H1 (cell line): ENCODE results near the gene ADCY3. TPM values are rescaled to one million over a fixed set of nuclear protein-coding genes. Genes with fewer than 3 reads are reported as not detected.

ENCODE experiments used
- CTCF ChIA-PET: fragments of 300-600 bp; sonication (Branson Sonifier 250); formaldehyde crosslinking; loops from one replicate; lab custom pipeline; 2021; ENCODE audit not compliant: partially characterized antibody; lab: Charles Lee
- POLR2A ChIA-PET: fragments of 300-600 bp; sonication (Branson Sonifier 250); formaldehyde crosslinking; loops from one replicate; lab custom pipeline; 2021; ENCODE audit warnings: inconsistent platforms; ENCODE audit not compliant: partially characterized antibody; lab: Charles Lee
- DNase-seq, 2 experiments: peaks; one replicate each; pipeline versions ENCODE4 v3.0.0 to v3.0.0-alpha.2; 2010 to 2022; ENCODE audit warnings: low spot score in 2 of 2, low read depth in 1 of 2, mixed read lengths in 1 of 2
- FAIRE-seq: peaks from 2 replicates; lab custom pipeline; 2011; peaks lifted over from hg19 to GRCh38; lab: Jason Lieb, UNC
- H2AFZ ChIP-seq: 2 replicates; pipeline ENCODE4 v1.8.1; 2012; ENCODE audit warnings: low read length, inconsistent platforms
- H2AK5ac ChIP-seq: 2 replicates; pipeline ENCODE4 v1.6.1; 2013; ENCODE audit warnings: low read depth, low read length
- H2BK120ac ChIP-seq: replicated peaks from 2 replicates; pipeline ENCODE3; 2013; ENCODE audit warnings: low read depth, low read length, inconsistent platforms
- H2BK12ac ChIP-seq: 2 replicates; pipeline ENCODE4 v1.6.1; 2013; ENCODE audit warnings: low read depth, low read length
- H2BK15ac ChIP-seq: 2 replicates; pipeline ENCODE4 v1.6.1; 2013; ENCODE audit warnings: low read length
- H2BK20ac ChIP-seq: 2 replicates; pipeline ENCODE4 v1.6.1; 2013; ENCODE audit warnings: low read length
- H2BK5ac ChIP-seq: 2 replicates; pipeline ENCODE4 v1.6.1; 2013; ENCODE audit warnings: low read depth, low read length
- H3K14ac ChIP-seq: 2 replicates; pipeline ENCODE4 v1.6.1; 2013; ENCODE audit warnings: inconsistent platforms; ENCODE audit not compliant: insufficient read length
- H3K18ac ChIP-seq: 2 replicates; pipeline ENCODE4 v1.6.1; 2013; ENCODE audit warnings: low read length; ENCODE audit errors: extremely low read depth
- H3K23ac ChIP-seq: 2 replicates; pipeline ENCODE4 v1.6.1; 2013; ENCODE audit warnings: inconsistent platforms; ENCODE audit not compliant: insufficient read length
- H3K23me2 ChIP-seq: 2 replicates; pipeline ENCODE4 v1.6.1; 2013; ENCODE audit warnings: low read depth, low read length
- H3K27ac ChIP-seq: 2 replicates; pipeline ENCODE4 v1.6.1; 2011; ENCODE audit warnings: low read depth, low read length, inconsistent platforms
- H3K27me3 ChIP-seq, 4 experiments: replicated peaks in 1 of 4; 1 replicate in 1 of 4; 2 replicates in 3 of 4; pipeline versions ENCODE4 v1.6.1 to v1.8.1; 2011 to 2013; ENCODE audit warnings: low read length in 3 of 4, mild to moderate bottlenecking in 3 of 4, inconsistent platforms in 2 of 4, mixed read lengths in 2 of 4, moderate library complexity in 1 of 4; ENCODE audit not compliant: control insufficient read depth in 3 of 4, insufficient read depth in 3 of 4; ENCODE audit errors: extremely low read depth in 1 of 4
- H3K36me3 ChIP-seq, 4 experiments: 2 replicates each; pipeline versions ENCODE4 v1.6.1 to v1.8.1; 2011 to 2013; ENCODE audit warnings: mild to moderate bottlenecking in 4 of 4, low read length in 3 of 4, moderate library complexity in 2 of 4, control low read depth in 1 of 4, inconsistent platforms in 1 of 4; ENCODE audit not compliant: insufficient read depth in 4 of 4, control insufficient read depth in 2 of 4
- H3K4ac ChIP-seq: replicated peaks from 2 replicates; pipeline ENCODE3; 2013; ENCODE audit warnings: low read length, low read depth, mixed read lengths, inconsistent platforms; ENCODE audit not compliant: insufficient read length
- H3K4me1 ChIP-seq, 4 experiments: replicated peaks in 1 of 4; 1 replicate in 1 of 4; 2 replicates in 3 of 4; pipeline versions ENCODE4 v1.6.1 to v1.8.1; 2011 to 2013; ENCODE audit warnings: low read length in 3 of 4, inconsistent platforms in 2 of 4, mixed read lengths in 1 of 4; ENCODE audit not compliant: insufficient read depth in 4 of 4, control insufficient read depth in 3 of 4
- H3K4me2 ChIP-seq, 2 experiments: 2 replicates each; pipeline versions ENCODE4 v1.6.1 to v1.8.1; 2011 to 2013; ENCODE audit warnings: low read depth in 2 of 2, low read length in 2 of 2, control low read depth in 1 of 2, inconsistent platforms in 1 of 2, mild to moderate bottlenecking in 1 of 2; ENCODE audit not compliant: insufficient read depth in 1 of 2
- H3K4me3 ChIP-seq, 4 experiments: fragments of 200-600, 300-600 bp in 1 of 4; sonication (generic), shearing (Covaris generic), sonication (Bioruptor Twin) in 1 of 4; 2 replicates each; pipeline versions ENCODE4 v1.5.1 to v1.8.1; 2011 to 2016; ENCODE audit warnings: low read length in 4 of 4, low read depth in 3 of 4, control low read depth in 2 of 4, inconsistent platforms in 2 of 4, mild to moderate bottlenecking in 2 of 4, mixed read lengths in 1 of 4, moderate library complexity in 1 of 4; ENCODE audit not compliant: insufficient read depth in 2 of 4; ENCODE audit errors: extremely low read depth in 1 of 4
- H3K56ac ChIP-seq: replicated peaks from 2 replicates; pipeline ENCODE3; 2013; ENCODE audit warnings: low read depth, mild to moderate bottlenecking, mixed read lengths, low read length, inconsistent platforms; ENCODE audit not compliant: insufficient read length
- H3K79me1 ChIP-seq: 2 replicates; pipeline ENCODE4 v1.6.1; 2013; ENCODE audit warnings: low read depth, low read length, control low read depth
- H3K79me2 ChIP-seq, 2 experiments: 2 replicates each; pipeline versions ENCODE4 v1.6.1 to v1.8.1; 2012 to 2013; ENCODE audit warnings: low read length in 2 of 2, mild to moderate bottlenecking in 2 of 2, inconsistent platforms in 1 of 2; ENCODE audit not compliant: insufficient read depth in 2 of 2, control insufficient read depth in 1 of 2
- H3K9ac ChIP-seq, 4 experiments: replicated peaks in 1 of 4; 1 replicate in 1 of 4; 2 replicates in 3 of 4; pipeline versions ENCODE4 v1.6.1 to v1.8.1; 2011 to 2013; ENCODE audit warnings: low read depth in 3 of 4, low read length in 3 of 4, control low read depth in 2 of 4, mild to moderate bottlenecking in 2 of 4, moderate library complexity in 2 of 4, inconsistent platforms in 1 of 4; ENCODE audit errors: extremely low read depth in 1 of 4
- H3K9me3 ChIP-seq, 2 experiments: 2 replicates each; pipeline versions ENCODE4 v1.6.1 to v1.8.1; 2012 to 2013; ENCODE audit warnings: mild to moderate bottlenecking in 2 of 2, moderate library complexity in 2 of 2, control low read depth in 1 of 2, inconsistent platforms in 1 of 2, low read depth in 1 of 2, low read length in 1 of 2, mixed read lengths in 1 of 2; ENCODE audit not compliant: insufficient read depth in 2 of 2
- H4K20me1 ChIP-seq, 2 experiments: replicated peaks in 1 of 2; 2 replicates each; pipeline versions ENCODE3 to v1.8.1; 2011 to 2013; ENCODE audit warnings: inconsistent platforms in 2 of 2, low read length in 2 of 2, mild to moderate bottlenecking in 1 of 2; ENCODE audit not compliant: insufficient read depth in 2 of 2, control insufficient read depth in 1 of 2
- H4K5ac ChIP-seq: 2 replicates; pipeline ENCODE4 v1.6.1; 2013; ENCODE audit warnings: low read length, low read depth, mixed read lengths, inconsistent platforms; ENCODE audit not compliant: insufficient read length
- H4K8ac ChIP-seq: 2 replicates; pipeline ENCODE4 v1.8.0; 2013; ENCODE audit warnings: mild to moderate bottlenecking, moderate library complexity, low read length, inconsistent platforms; ENCODE audit not compliant: insufficient read depth; ENCODE audit errors: extremely low read depth
- H4K91ac ChIP-seq: replicated peaks from 2 replicates; pipeline ENCODE3; 2013; ENCODE audit warnings: low read length, mixed read lengths, inconsistent platforms; ENCODE audit not compliant: insufficient read length
- CHD2 ChIP-seq: IDR thresholded peaks from 2 replicates; pipeline ENCODE4 v1.6.1; 2012; ENCODE audit warnings: low read length, improper control_type of control experiment
- HDAC6 ChIP-seq: IDR thresholded peaks from one replicate; pipeline ENCODE4 v1.7.1; 2012; ENCODE audit warnings: low read depth, mild to moderate bottlenecking, inconsistent platforms, low read length, moderate library complexity
- POLR2A ChIP-seq, 2 experiments: IDR thresholded peaks; 1 replicate in 1 of 2; 2 replicates in 1 of 2; pipeline ENCODE4 v1.6.1; 2011; ENCODE audit warnings: low read depth in 2 of 2, low read length in 2 of 2, mild to moderate bottlenecking in 2 of 2; ENCODE audit errors: control extremely low read depth in 1 of 2
- POLR2AphosphoS5 ChIP-seq: IDR thresholded peaks from 2 replicates; pipeline ENCODE4 v1.6.1; 2011; ENCODE audit warnings: low read depth, low read length
- TCF12 ChIP-seq: IDR thresholded peaks from 2 replicates; pipeline ENCODE4 v1.6.1; 2011; ENCODE audit warnings: low read depth, mild to moderate bottlenecking, low read length
- WGBS, 2 experiments: shearing (Covaris generic) in 1 of 2; methylation state at CpG; one replicate each; pipeline versions ENCODE4 v1.1.6 to v1.1.7; 2013 to 2015; ENCODE audit warnings: low lambda C conversion rate in 2 of 2, mixed read lengths in 2 of 2, inconsistent platforms in 1 of 2, low coverage in 1 of 2, missing lambda C conversion rate in 1 of 2; ENCODE audit not compliant: insufficient replicate concordance in 2 of 2, insufficient coverage in 1 of 2, insufficient read length in 1 of 2; ENCODE audit errors: extremely low coverage in 1 of 2, missing lambda C conversion rate in 1 of 2; 5-methylcytosine and 5-hydroxymethylcytosine counted together
- polyA plus RNA-seq, 7 experiments: library from polyadenylated mRNA; depleted of rRNA in 3 of 7; stranded (reverse) in 5 of 7; unstranded in 2 of 7; fragments of >200 nt in 5 of 7; fragments of 200-250 nt in 2 of 7; gene quantifications; 1 replicate in 5 of 7; 2 replicates in 1 of 7; 4 replicates in 1 of 7; pipeline versions ENCODE4 v1.2.1 to v1.2.3, GENCODE V29; 2011 to 2013; ENCODE audit warnings: missing spikeins in 2 of 7, mixed read lengths in 2 of 7
- total RNA-seq: library from RNA; stranded (reverse); fragmentation: NEBNext Ultra II Directional; extraction: Animal tissue kit (Norgen Biotek cat#: 25700); gene quantifications from 2 replicates; pipeline ENCODE4 v1.2.1, GENCODE V29; 2021

Gene ADCY3
- total and polyA plus RNA-seq, 2 of the 8 experiments (the other 6 are each of a cell fraction or from before 2014, with no cell fraction given), result 45.1 to 52.9 TPM

DNA sequence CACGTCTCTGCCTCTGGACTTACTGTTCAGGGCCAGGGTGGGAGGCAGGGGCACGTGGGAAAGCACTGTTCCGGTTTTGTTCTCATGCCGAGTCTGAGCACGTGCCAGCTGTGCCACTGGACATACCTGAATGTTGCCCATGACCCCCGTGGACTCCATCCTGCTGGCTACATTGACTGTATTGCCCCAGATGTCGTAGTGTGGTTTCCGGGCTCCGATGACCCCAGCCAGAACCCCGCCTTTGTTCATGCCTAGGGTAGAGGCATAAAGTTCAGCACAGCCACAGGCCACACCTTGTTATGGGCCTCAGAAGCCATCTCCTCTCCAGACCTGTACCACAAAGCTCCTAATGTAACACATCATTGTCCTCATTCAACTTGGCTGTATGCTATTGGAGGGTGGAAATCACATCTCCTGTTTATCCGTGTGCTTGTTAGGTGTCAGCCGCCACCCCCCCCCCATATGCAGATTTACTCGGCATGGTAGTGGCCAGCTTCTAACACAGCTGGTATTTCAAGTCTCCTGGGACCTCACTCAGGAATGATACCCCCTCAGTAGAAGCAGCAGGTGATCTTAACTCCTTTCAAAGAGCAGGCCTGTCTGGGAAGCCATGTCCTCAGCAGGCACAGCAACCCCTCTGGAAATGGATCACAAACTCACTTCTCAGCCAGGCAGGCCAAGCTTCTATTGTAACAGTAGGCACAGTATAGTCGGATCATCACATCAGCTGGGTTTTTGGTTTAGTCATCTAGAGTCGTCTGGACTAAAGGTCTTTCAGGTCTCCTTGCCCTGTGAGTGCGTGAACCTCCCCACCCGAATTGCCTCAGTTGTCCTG, 99.2 kb downstream of the ADCY3 start:
- Histone ChIP-seq H3K4me1 (peaks cover 15 to 27% (median 21%) of the 10 kb centered on the region in 4 experiments), H3K23me2 (peaks cover 2% of the 10 kb centered on the region; the same call in 1 of the 2 replicates), H3K27me3 (no peaks in the 10 kb centered on the region), H2BK12ac (peak overlapping the region; percentile 55), H3K4me3 (0 out of 8 replicates have a peak overlapping the region, but pooled peaks of 1 of the 4 experiments have one; percentile 13), H2AK5ac (peak overlapping the region; percentile 82), H3K4ac (no peak overlapping the region), H3K18ac (no peak overlapping the region), H3K14ac (no peak overlapping the region), H3K9ac (no peak overlapping the region), H2BK120ac (no peak overlapping the region), H2BK5ac (peak overlapping the region; percentile 93), H3K4me2 (peak overlapping the region; percentile 16 to 21; a peak in 3 of 4 replicates), H3K23ac (no peak overlapping the region), H4K5ac (no peak overlapping the region), H2BK20ac (no peak overlapping the region; the same call in 1 of the 2 replicates), H3K79me1 (peaks cover 3% of the 10 kb centered on the region; the same call in 1 of the 2 replicates), H4K20me1 (peaks cover 0 to 9% of the 10 kb centered on the region in 2 experiments), H3K56ac (no peak overlapping the region), H2AFZ (no peak overlapping the region), H3K27ac (0 out of 2 replicates have a peak overlapping the region, but pooled peaks have one; percentile 73), H3K79me2 (no peaks in the 10 kb centered on the region; a peak in 1 of 4 replicates), H3K36me3 (peaks cover 22 to 74% (median 56%) of the 10 kb centered on the region in 4 experiments), H4K8ac (no peak overlapping the region), H2BK15ac (no peak overlapping the region), H3K9me3 (0 out of 4 replicates have a peak, but pooled peaks cover 0 to 3% of the 10 kb centered on the region in 2 experiments), H4K91ac (no peak overlapping the region)
- 91% methylated on average over 17 of the region's 17 CpGs; no CpG with 5 or more reads in 1 of the 2 experiments for WGBS, 2 experiments
- TF ChIP-seq HDAC6 (no peak), POLR2AphosphoS5 (0 out of 2 replicates have a peak, but pooled peaks have one; percentile 61), POLR2A (IDR thresholded peaks at IDR 0.05; ENCODE audit: control extremely low read depth in 1 of 2, low read depth in 2 of 2, low read length in 2 of 2) (peak; percentile 21 to 27; a peak in 2 of 3 replicates), CHD2 (0 out of 2 replicates have a peak, but pooled peaks have one; percentile 11), TCF12 (no peak)
- POLR2A ChIA-PET, result interaction anchor here (0.8 to 2.2 kb wide), 3 partner anchors 21 to 428 kb away, joined by 3 to 10 read pairs (median 4); partner anchors contain the start of genes CENPO and PTRHD1
- DNase-seq (peak in 1 of 2 experiments; percentile 46), FAIRE-seq (no peak)
- CTCF ChIA-PET, result interaction anchor here (1.9 to 3.8 kb wide), 3 partner anchors 29 to 411 kb away, joined by 7 to 24 read pairs (median 9); partner anchors contain the start of genes CENPO and PTRHD1
